ENCODE results near the gene IFNGR1.

DNA sequence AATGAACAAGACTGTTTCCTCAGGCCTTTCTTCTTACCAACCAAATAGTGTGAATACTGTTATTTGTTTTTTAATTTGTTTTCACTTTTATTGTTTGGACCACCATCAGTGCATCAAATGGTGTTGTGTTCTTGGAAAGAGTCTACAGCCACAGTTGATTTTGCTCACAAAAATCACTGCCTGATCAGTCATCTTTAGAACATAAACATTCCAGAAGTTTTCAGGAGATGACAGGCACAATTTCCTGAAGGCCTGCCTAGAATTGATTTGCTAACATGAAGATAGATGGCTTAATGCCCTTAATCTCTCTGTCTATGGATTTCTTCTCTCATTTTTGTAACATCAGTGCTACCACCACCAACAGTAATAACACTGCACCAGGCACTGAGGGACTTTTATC is 59.3 kb downstream of the IFNGR1 start:
- TF ChIP-seq, protein P1, sequence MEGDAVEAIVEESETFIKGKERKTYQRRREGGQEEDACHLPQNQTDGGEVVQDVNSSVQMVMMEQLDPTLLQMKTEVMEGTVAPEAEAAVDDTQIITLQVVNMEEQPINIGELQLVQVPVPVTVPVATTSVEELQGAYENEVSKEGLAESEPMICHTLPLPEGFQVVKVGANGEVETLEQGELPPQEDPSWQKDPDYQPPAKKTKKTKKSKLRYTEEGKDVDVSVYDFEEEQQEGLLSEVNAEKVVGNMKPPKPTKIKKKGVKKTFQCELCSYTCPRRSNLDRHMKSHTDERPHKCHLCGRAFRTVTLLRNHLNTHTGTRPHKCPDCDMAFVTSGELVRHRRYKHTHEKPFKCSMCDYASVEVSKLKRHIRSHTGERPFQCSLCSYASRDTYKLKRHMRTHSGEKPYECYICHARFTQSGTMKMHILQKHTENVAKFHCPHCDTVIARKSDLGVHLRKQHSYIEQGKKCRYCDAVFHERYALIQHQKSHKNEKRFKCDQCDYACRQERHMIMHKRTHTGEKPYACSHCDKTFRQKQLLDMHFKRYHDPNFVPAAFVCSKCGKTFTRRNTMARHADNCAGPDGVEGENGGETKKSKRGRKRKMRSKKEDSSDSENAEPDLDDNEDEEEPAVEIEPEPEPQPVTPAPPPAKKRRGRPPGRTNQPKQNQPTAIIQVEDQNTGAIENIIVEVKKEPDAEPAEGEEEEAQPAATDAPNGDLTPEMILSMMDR (IDR thresholded peaks at IDR 0.05 in 2 of 3, conservative IDR thresholded peaks at IDR 0.05 in 1 of 3; ENCODE audit: control insufficient read depth in 2 of 3, extremely low read depth in 1 of 3, insufficient read depth in 1 of 3, low read depth in 3 of 3, low read length in 3 of 3): no peak
- no peak for TF ChIP-seq IRF5 (IDR thresholded peaks at IDR 0.05; ENCODE audit: borderline replicate concordance)
- TF ChIP-seq HDAC2 (IDR thresholded peaks at IDR 0.05): no peak
- no peak for TF ChIP-seq PML (IDR thresholded peaks at IDR 0.05; ENCODE audit: low read length)
- TF ChIP-seq RCOR1 (conservative IDR thresholded peaks at IDR 0.05; ENCODE audit: low read depth, low read length): no peak
- TF ChIP-seq FOXM1 (IDR thresholded peaks at IDR 0.05; ENCODE audit: low read depth, low read length): no peak
- TF ChIP-seq ZBTB11 (CRISPR knock-in tag; IDR thresholded peaks at IDR 0.05): no peak
- TF ChIP-seq POLR2A (IDR thresholded peaks at IDR 0.05; ENCODE audit: low read depth, low read length): no peak
- TF ChIP-seq USF1 (IDR thresholded peaks at IDR 0.05; ENCODE audit: borderline replicate concordance, extremely low read length, insufficient read depth, low read depth, low read length): no peak
- TF ChIP-seq MAX (IDR thresholded peaks at IDR 0.05; ENCODE audit: low read depth, low read length): no peak
- TF ChIP-seq PAX5 (IDR thresholded peaks at IDR 0.05; ENCODE audit: borderline replicate concordance, low read depth, low read length): no peak
- TF ChIP-seq CREB1 (IDR thresholded peaks at IDR 0.05; ENCODE audit: low read depth): no peak

Data from GM12878 (cell line).